ENCODE results near the gene RADIL. TPM values are rescaled to one million over a fixed set of nuclear protein-coding genes. Genes with fewer than 3 reads are reported as not detected.

The RADIL gene
- total and polyA plus RNA-seq, 2 of the 13 experiments (the other 11 are each of a cell fraction or from before 2014, with no cell fraction given): 0.05 to 0.09 TPM

- TF ChIP-seq EHMT2 (IDR thresholded peaks at IDR 0.05; ENCODE audit: borderline replicate concordance, low read depth, low read length): no peak
- TF ChIP-seq CTCF (CRISPR knock-in tag; IDR thresholded peaks at IDR 0.05): peak; percentile 68
- no peak for TF ChIP-seq ZNF460 (CRISPR knock-in tag; IDR thresholded peaks at IDR 0.05; ENCODE audit: borderline replicate concordance)
- peak; percentile 33; the same call in 1 of the 2 replicates for TF ChIP-seq PATZ1 (CRISPR knock-in tag; IDR thresholded peaks at IDR 0.05)
Observed at GRCh38 chr7:4791738-4792536, 91.6 kb downstream of the RADIL start (continued).

GRCh38 chr7:4791101-4791737, 92.3 kb downstream of the RADIL start:
- FAIRE-seq (no peak), ATAC-seq (no peak), DNase-seq (ENCODE audit: low spot score) (no peak)
- Histone ChIP-seq H3K4me3 (replicated peaks in 1 of 3; ENCODE audit: insufficient read depth in 1 of 3, low read depth in 2 of 3, low read length in 3 of 3) (no peak overlapping the region), H3K9me3 (ENCODE audit: low read length) (no peaks in the 10 kb centered on the region), H2AFZ (ENCODE audit: low read length) (no peak overlapping the region), H4K20me1 (ENCODE audit: insufficient read depth, low read length) (no peaks in the 10 kb centered on the region), H3K4me1 (ENCODE audit: insufficient read depth, low read length) (peaks cover 9% of the 10 kb centered on the region), H3K27me3 (ENCODE audit: control insufficient read depth in 1 of 2, insufficient read depth in 2 of 2, low read length in 2 of 2) (no peaks in the 10 kb centered on the region), H3K9ac (ENCODE audit: insufficient read depth, low read depth, low read length) (no peak overlapping the region), H3K4me2 (ENCODE audit: low read depth, low read length) (no peak overlapping the region), H3K79me2 (ENCODE audit: insufficient read depth, low read length) (no peaks in the 10 kb centered on the region), H3K36me3 (replicated peaks in 1 of 2; ENCODE audit: control insufficient read depth in 1 of 2, insufficient read depth in 2 of 2, low read length in 2 of 2) (peaks cover 10 to 14% of the 10 kb centered on the region in 2 experiments; a peak in 4 of 5 replicates), H3K27ac (ENCODE audit: extremely low read length, insufficient read depth, low read length) (no peak overlapping the region)
- in situ Hi-C loops (cut with HindIII; ENCODE audit: extremely low pct_ligation_motif_present, low pct_unique_long_range_greater_than_20kb) (loop anchor here (10.0 kb wide), 1 partner anchor 294 kb away; no protein-coding TSS in a partner anchor), intact Hi-C loops (cut with micrococcal nuclease; ENCODE audit: unreplicated experiment) (no loop called here)
- CTCF ChIA-PET (ENCODE audit: low intra/inter-chr PET ratio, low total read pairs): no interaction called here
- WGBS (ENCODE audit: low lambda C conversion rate): 100% methylated on average over 6 of the region's 25 CpGs
- TSS peak; percentile 27 for BruUV-seq (replicated peaks)
- POLR2A ChIA-PET: interaction anchor here (1.1 to 2.7 kb wide), 2 partner anchors 16 to 149 kb away, joined by 3 to 17 read pairs; partner anchors contain the start of gene AP5Z1
- peak; percentile 26 for TF ChIP-seq AGO2 (optimal IDR thresholded peaks at IDR 0.05; ENCODE audit: low read depth, low read length)
- no peak for TF ChIP-seq ZFP36L2 (CRISPR knock-in tag; IDR thresholded peaks at IDR 0.05)
